GM18858 (cell line): ENCODE results near the gene GALK2.
"Not testable (repeated sequence)": the region's sequence is repeated elsewhere in the genome, so short reads cannot be mapped to it uniquely, and the experiment has no call there.

Source experiments
- ATAC-seq: cut with Tn5 transposase; IDR thresholded peaks from one replicate; pipeline ENCODE4 v1.9.1; 2021; ENCODE audit not compliant: unreplicated experiment

GALK2 gene

DNA sequence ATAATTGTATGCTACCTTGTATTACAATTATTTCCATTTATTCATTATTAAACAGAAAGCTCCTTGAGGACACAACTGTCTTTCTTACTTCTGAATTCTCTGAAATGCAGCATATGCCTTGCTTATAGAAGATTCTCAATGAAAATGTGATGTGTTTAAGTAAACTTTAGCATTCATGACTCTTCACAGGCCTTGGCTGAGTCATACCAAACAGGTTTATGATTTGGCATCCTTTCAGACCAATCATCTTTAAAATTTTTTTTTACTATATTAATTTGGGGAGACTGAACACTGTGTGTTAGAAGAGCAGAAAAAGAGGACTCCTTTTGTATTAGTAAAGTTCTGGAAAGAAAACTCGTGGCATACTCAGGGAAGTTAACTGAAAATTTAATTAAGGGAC is 6.4 kb upstream of the GALK2 start:
- ATAC-seq = no peak

DNA sequence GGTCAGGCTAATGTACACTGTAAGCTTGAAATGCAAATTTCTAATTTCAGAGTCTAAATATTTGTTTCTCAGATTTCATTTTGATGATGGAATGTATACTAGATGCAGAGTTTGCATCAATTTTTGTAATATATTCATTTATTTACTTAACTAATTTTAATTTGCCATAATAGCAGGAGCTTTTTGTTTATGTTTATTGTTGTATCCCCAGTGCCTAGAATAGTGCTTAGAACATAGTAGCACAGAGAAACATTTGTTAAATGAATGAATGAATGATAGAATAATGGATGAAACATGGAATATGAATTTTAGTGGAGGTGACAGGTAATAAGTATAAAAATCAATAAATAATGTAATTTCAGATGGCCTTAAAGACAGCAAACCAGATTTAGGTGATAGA is 5.2 kb upstream of the GALK2 start:
- no peak for ATAC-seq

DNA sequence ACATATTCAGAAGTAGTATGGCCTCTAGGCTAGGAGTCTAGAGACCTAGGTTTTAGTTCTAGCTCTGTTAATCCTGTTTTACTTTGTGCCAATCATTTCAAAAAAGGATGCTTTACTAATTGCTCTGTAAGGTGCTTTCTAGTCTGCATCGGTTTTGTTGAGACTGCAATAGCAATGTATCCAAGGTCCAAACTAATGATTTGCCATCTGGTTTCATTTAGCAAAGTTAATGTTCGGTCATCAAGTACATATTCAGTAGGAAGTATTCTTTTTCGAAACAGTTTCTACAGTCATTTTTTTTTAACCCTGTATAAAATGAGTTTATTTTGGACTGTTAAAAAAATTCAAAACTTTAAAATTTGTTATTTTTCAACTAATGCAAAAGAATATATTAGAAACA is 2.0 kb upstream of the GALK2 start:
- ATAC-seq = no peak

- ATAC-seq = no peak
Measured at GRCh38 chr15:49171790-49172189, 1.7 kb downstream of the GALK2 start.

- no peak for ATAC-seq
Measured at GRCh38 chr15:49174902-49175301, 4.9 kb downstream of the GALK2 start.

GRCh38 chr15:49175582-49176397 is 5.7 kb downstream of the GALK2 start:
- not testable (repeated sequence) for ATAC-seq

- no peak for ATAC-seq
Measured at GRCh38 chr15:49178497-49178896, 8.4 kb downstream of the GALK2 start.

DNA sequence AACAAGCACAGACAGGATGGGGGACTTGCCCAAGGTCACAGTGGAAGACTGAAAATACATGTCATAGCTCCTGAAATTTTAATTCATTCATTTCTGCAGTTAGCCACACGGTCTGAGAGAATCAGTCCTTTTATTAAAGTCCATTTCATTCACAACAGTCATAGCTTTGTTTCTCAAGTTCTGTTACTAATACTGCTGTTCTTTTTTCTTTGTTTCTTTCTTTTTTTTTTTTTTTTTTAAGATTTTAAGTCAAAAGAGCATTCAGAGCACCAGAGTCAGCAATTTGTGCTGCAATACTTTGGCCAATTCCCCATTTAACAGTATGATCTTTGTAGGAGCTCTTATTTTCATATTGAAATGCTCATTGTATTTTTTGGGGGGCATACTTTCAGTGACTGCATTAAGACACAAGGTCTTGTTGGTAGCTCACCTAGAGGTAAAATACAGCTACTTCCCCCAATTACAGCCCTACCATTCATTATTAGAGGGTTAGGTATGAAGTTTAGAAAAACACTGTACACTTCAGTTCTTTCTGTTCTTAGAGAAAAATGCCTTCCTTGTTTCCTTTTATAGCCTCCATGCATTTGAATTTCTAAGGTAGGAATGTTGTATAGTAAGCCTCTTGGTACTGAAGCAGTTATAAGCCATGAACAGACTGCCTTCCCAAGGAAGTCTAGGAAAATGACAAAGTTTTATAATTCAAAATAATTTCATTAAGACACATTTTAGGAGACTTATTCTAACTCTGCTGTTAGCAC is 9.6 kb downstream of the GALK2 start:
- no peak for ATAC-seq

DNA sequence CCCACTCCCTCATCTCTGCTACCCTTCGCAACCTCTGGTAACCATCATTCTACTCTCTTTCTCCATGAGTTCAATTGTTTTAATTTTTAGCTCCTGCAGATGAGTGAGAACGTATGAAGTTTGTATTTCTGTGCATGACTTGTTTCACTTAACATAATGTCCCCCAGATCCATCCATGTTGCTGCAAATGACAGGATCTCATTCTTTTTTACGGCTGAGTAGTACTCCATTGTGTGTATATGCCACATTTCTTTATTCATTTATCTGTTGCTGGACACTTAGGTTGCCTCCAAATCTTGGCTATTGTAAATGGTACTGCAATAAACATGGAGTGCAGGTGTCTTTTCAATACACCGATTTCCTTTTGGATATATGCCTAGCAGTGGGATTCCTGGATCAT is 12.1 kb downstream of the GALK2 start:
- ATAC-seq = no peak

DNA sequence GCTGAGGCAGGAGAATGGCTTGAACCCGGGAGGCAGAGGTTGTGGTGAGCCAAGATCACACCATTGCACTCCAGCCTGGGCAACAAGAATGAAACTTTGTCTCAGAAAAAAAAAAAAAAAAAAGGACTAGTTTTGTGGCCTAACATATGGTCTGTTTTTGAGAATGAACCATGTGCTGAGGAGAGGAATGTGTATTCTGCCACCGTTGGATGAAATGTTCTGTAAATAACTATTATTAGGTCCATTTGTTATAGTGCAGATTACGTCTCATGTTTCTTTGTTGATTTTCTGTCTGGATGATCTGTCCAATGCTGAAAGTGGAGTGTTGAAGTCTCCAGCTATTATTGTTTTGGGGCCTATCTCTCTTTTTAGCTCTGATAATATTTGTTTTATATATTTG is 13.7 kb downstream of the GALK2 start:
- ATAC-seq = not testable (repeated sequence)

- ATAC-seq = peak; percentile 72
Measured at GRCh38 chr15:49185473-49185872, 15.4 kb downstream of the GALK2 start.

- ATAC-seq = no peak
Measured at GRCh38 chr15:49187549-49188245, 17.6 kb downstream of the GALK2 start.

DNA sequence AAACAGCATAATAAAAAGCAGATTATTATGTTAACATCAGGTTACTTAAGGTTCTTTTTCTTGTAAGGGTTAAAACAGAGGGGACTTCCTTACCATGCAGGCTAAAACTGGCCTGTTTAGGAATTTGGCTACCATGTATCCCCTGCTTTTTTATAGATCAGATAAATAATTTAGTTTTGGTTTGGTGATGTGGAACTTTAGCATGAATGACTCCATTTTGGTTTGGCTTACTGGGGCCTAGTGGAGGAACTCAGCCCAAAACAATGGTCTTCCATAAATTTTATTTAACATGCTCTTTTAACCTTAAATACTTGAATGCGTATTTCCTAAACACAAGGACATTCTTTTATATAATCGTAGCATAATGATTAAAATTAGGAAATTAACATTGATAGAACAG is 18.9 kb downstream of the GALK2 start:
- ATAC-seq = no peak

- no peak for ATAC-seq
Measured at GRCh38 chr15:49189631-49190030, 19.6 kb downstream of the GALK2 start.

GRCh38 chr15:49190586-49190985 is 20.5 kb downstream of the GALK2 start:
- no peak for ATAC-seq

DNA sequence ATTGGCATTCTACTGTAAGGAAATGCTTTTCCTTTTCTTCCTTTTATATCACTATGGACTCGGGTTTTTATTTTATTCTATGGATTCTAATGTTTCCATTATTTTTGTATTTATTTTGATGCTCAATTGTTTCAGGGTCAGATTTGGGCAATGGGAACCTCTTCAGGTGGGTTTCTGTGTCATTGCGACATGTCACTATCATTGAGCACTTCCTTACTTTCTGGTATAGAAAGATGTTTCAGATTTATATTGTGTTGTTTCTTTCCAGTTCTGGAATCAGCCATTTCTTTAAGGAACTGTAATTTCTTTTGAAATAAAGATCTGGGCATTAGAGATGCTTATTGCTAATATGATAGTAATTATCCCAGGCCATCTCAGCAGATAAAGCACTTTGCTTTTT is 21.8 kb downstream of the GALK2 start:
- ATAC-seq = no peak

DNA sequence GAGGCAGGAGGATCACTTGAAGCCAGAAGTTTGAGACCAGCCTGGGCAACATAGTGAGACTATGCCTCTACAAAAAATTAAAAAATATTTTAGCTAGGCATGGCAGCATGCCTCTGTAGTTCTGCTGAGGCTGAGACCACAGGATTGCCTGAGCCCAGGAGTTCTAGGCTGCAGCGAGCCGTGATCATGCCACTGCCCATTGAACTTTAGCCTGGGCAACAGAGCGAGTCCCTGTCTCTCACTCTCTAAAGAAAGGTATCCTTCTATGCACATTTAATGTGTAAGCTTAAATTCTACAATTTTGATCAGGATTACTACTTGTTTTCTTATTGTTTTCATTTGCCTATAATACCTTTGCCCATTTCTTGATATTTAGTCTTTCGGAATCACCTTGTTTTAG is 26.8 kb downstream of the GALK2 start:
- ATAC-seq = no peak

DNA sequence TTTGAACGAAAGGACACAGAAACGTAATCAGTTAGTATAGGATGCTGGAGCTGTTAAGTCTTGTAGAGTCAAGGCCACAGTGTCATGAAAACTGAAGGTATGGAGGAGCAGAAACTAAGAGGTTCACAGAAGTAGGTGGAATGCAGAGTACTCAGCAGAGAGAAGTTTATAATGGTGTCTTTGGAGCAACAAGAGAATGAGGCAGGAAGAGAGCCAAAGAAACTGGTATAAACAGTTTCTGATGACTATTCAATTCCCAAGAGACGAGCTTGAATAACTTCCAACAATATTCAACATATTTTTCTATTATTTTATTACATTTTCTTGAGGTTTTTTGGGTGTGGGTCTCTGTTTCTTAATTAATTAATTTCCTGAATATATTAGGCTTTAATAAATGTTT is 29.6 kb downstream of the GALK2 start:
- no peak for ATAC-seq

DNA sequence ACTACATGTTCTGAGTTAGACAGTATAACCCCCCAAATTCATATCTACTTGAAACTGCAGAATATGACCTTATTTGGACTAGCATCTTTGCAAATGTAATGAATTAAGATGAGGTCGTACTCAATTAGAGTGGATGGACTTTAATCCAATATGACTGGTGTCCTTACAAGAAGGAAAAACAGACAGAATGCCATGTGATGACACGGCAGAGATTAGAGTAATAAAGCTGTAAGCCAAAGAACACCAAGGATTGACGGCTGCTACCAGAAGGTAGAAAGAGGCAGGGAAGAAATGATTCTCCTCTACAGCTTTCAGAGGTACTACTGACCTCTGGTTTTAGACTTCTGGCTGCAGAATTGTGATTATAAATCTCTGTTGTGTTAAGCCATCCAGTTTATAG is 30.3 kb downstream of the GALK2 start:
- ATAC-seq = no peak

DNA sequence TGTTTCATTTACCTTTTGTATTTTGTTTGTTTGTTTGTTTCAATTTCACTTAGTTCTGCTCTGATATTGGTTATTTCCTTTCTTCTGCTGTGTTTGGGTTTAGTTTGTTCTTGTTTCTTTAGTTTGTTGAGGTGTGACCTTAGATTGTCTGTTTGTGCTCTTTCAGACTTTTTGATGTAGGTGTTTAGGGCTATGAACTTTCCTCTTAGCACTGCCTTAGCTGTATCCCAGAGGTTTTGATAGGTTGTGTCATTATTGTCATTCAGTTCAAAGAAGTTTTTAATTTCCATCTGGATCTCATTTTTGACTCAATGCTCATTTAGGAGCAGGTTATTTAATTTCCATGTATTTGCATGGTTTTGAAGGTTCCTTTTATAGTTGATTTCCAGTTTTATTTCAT is 38.1 kb downstream of the GALK2 start:
- ATAC-seq = not testable (repeated sequence)

GRCh38 chr15:49212897-49213296 is 42.9 kb downstream of the GALK2 start:
- ATAC-seq = no peak
